Measurements from ENCODE around the gene MPND. TPM values are rescaled to one million over a fixed set of nuclear protein-coding genes. Genes with fewer than 3 reads are reported as not detected.

Gene MPND
- total and polyA plus RNA-seq, 10 of the 15 experiments (the other 5 are each of a cell fraction or from before 2014, with no cell fraction given): 0.79 to 18.3 (median 6.0) TPM

GRCh38 chr19:4350111-4350510, 6.7 kb downstream of the MPND start:
- POLR2A ChIA-PET: no interaction called here
- Histone ChIP-seq H3K9ac (ENCODE audit: control insufficient read depth, insufficient read depth, low read length) (no peak overlapping the region), H3K4me3 (no peak overlapping the region), H3K9me3 (replicated peaks; ENCODE audit: control insufficient read depth, insufficient read depth, low read length) (no peaks in the 10 kb centered on the region), H3K79me2 (ENCODE audit: control insufficient read depth, insufficient read depth, low read length) (no peaks in the 10 kb centered on the region), H2AFZ (ENCODE audit: control insufficient read depth, low read depth, low read length) (no peak overlapping the region), H3K36me3 (ENCODE audit: control insufficient read depth in 2 of 2, insufficient read depth in 2 of 2, low read length in 1 of 2) (peaks cover 0 to 1% of the 10 kb centered on the region in 2 experiments; a peak in 3 of 4 replicates), H3K4me1 (ENCODE audit: control insufficient read depth, insufficient read depth, low read length) (no peaks in the 10 kb centered on the region), H3K4me2 (ENCODE audit: control insufficient read depth, insufficient read depth) (no peak overlapping the region), H4K20me1 (ENCODE audit: control insufficient read depth, insufficient read depth) (no peaks in the 10 kb centered on the region), H3K27me3 (replicated peaks in 1 of 2; ENCODE audit: control insufficient read depth in 2 of 2, insufficient read depth in 2 of 2, low read length in 1 of 2) (no peaks in the 10 kb centered on the region), H3K27ac (ENCODE audit: control insufficient read depth, insufficient read depth) (no peak overlapping the region)
- SMC1A ChIA-PET (ENCODE audit: uncharacterized antibody, unreplicated experiment): no interaction called here
- RAD21 ChIA-PET (ENCODE audit: unreplicated experiment): no interaction called here
- 73% methylated on average over 8 of the region's 8 CpGs for WGBS (ENCODE audit: insufficient coverage, insufficient replicate concordance, low lambda C conversion rate, missing lambda C conversion rate)
- BruUV-seq (replicated peaks): no TSS peak
- in situ Hi-C loops (cut with MboI) (loop anchor here (5.0 kb wide), 1 partner anchor 83 kb away; no protein-coding TSS in a partner anchor), intact Hi-C loops (cut with micrococcal nuclease; ENCODE audit: unreplicated experiment) (no loop called here)
- ATAC-seq: no peak
- FAIRE-seq: no peak
- CTCF ChIA-PET: interaction anchor here (0.6 to 0.7 kb wide), 2 partner anchors 66 to 77 kb away, joined by 3 read pairs; no protein-coding TSS in a partner anchor
- no peak for DNase-seq (ENCODE audit: low read depth, low spot score)
- TF ChIP-seq JUNB (IDR thresholded peaks at IDR 0.05): no peak
- TF ChIP-seq NR2C1 (IDR thresholded peaks at IDR 0.05): no peak
- TF ChIP-seq SIN3A (IDR thresholded peaks at IDR 0.05; ENCODE audit: low read depth, low read length): no peak
- no peak for TF ChIP-seq CHD1 (IDR thresholded peaks at IDR 0.05; ENCODE audit: low read depth, low read length)
- TF ChIP-seq NKRF (conservative IDR thresholded peaks at IDR 0.05): no peak
- TF ChIP-seq E2F8 (IDR thresholded peaks at IDR 0.05; ENCODE audit: low read depth, partially characterized antibody): no peak
- TF ChIP-seq YY1 (IDR thresholded peaks at IDR 0.05; ENCODE audit: low read depth, low read length): no peak
- no peak for TF ChIP-seq E2F4 (IDR thresholded peaks at IDR 0.05; ENCODE audit: low read depth, low read length)
- TF ChIP-seq POLR2AphosphoS5 (IDR thresholded peaks at IDR 0.05; ENCODE audit: low read length): no peak
- no peak for TF ChIP-seq KDM1A (IDR thresholded peaks at IDR 0.05; ENCODE audit: borderline replicate concordance)
- TF ChIP-seq TCF12 (IDR thresholded peaks at IDR 0.05; ENCODE audit: low read depth, low read length): no peak
- TF ChIP-seq YBX1 (IDR thresholded peaks at IDR 0.05): no peak
- TF ChIP-seq SMAD5 (IDR thresholded peaks at IDR 0.05; ENCODE audit: low read depth): no peak
- no peak for TF ChIP-seq CEBPZ (IDR thresholded peaks at IDR 0.05; ENCODE audit: low read depth, low read length)
- no peak for TF ChIP-seq MAX (IDR thresholded peaks at IDR 0.05; ENCODE audit: low read depth, low read length)
- TF ChIP-seq DPF2 (IDR thresholded peaks at IDR 0.05): no peak

Data from GM12878 (cell line).